WTC11 (cell line): ENCODE measurements around the gene OR52E5. TPM values are rescaled to one million over a fixed set of nuclear protein-coding genes. Genes with fewer than 3 reads are reported as not detected.

Source experiments
- ATAC-seq: fragments of 200-7000 bp; cut with Tn5 transposase; 2 replicates; pipeline ENCODE4 v1.10.0; 2021; ENCODE audit warnings: mild to moderate bottlenecking, moderate library complexity
- CTCF ChIA-PET: fragments of 300-600 bp; sonication (Branson Sonifier 250); formaldehyde crosslinking; loops from one replicate; lab custom pipeline; 2021; ENCODE audit warnings: antibody characterized with exemption; lab: Charles Lee
- POLR2A ChIA-PET: fragments of 350-600 bp; sonication (Branson Sonifier 250); formaldehyde crosslinking; loops from one replicate; lab custom pipeline; 2021; ENCODE audit warnings: antibody characterized with exemption; lab: Charles Lee
- DNase-seq: peaks from one replicate; pipeline ENCODE4 v3.0.0; 2021; ENCODE audit warnings: low spot score
- H3K27ac Mint-ChIP-seq: 2 replicates; pipeline ENCODE4 v1.8.0; 2021; ENCODE audit warnings: mixed read lengths
- H3K27me3 Mint-ChIP-seq: 2 replicates; pipeline ENCODE4 v1.8.0; 2021; ENCODE audit warnings: low read depth, mild to moderate bottlenecking, moderate library complexity, mixed read lengths
- H3K36me3 Mint-ChIP-seq: 2 replicates; pipeline ENCODE4 v1.8.0; 2021; ENCODE audit warnings: mixed read lengths
- H3K4me1 Mint-ChIP-seq: 2 replicates; pipeline ENCODE4 v1.8.0; 2022; ENCODE audit warnings: mixed read lengths
- H3K4me3 Mint-ChIP-seq: 2 replicates; pipeline ENCODE4 v1.8.0; 2021; ENCODE audit warnings: mild to moderate bottlenecking, moderate library complexity, mixed read lengths
- H3K9me3 Mint-ChIP-seq: 2 replicates; pipeline ENCODE4 v1.8.0; 2021; ENCODE audit warnings: mixed read lengths
- ATF1 ChIP-seq: sonication (generic); formaldehyde crosslinking; IDR thresholded peaks from 2 replicates; pipeline ENCODE4 v1.8.1; 2023; ENCODE audit warnings: mild to moderate bottlenecking, moderate library complexity, missing genetic modification reagents
- ATF2 ChIP-seq: sonication (generic); formaldehyde crosslinking; IDR thresholded peaks from 2 replicates; pipeline ENCODE4 v1.8.1; 2022; ENCODE audit warnings: low read depth, missing genetic modification reagents, borderline replicate concordance
- CDX4 ChIP-seq: fragments of 250-450 bp; sonication (Bioruptor Pico); IDR thresholded peaks from 2 replicates; pipeline ENCODE4 v1.9.0; 2021; ENCODE audit warnings: moderate library complexity, mild to moderate bottlenecking, inconsistent platforms, borderline replicate concordance
- ESRRA ChIP-seq: sonication (generic); formaldehyde crosslinking; IDR thresholded peaks from 2 replicates; pipeline ENCODE4 v1.8.1; 2022; ENCODE audit warnings: mild to moderate bottlenecking, missing genetic modification reagents, borderline replicate concordance
- FOXK1 ChIP-seq: sonication (generic); formaldehyde crosslinking; IDR thresholded peaks from 2 replicates; pipeline ENCODE4 v1.8.0; 2022; ENCODE audit warnings: mild to moderate bottlenecking, moderate library complexity, missing genetic modification reagents
- GABPB1 ChIP-seq: sonication (generic); formaldehyde crosslinking; IDR thresholded peaks from 2 replicates; pipeline ENCODE4 v1.8.1; 2023; ENCODE audit warnings: mild to moderate bottlenecking, missing genetic modification reagents
- JAZF1 ChIP-seq: fragments of 250-450 bp; sonication (Bioruptor Pico); IDR thresholded peaks from 2 replicates; pipeline ENCODE4 v1.9.0; 2021; ENCODE audit warnings: moderate library complexity, mild to moderate bottlenecking, inconsistent platforms
- JUN ChIP-seq: sonication (generic); formaldehyde crosslinking; IDR thresholded peaks from 2 replicates; pipeline ENCODE4 v1.8.0; 2023; ENCODE audit warnings: mild to moderate bottlenecking, missing genetic modification reagents
- KAT7 ChIP-seq: sonication (generic); formaldehyde crosslinking; IDR thresholded peaks from 2 replicates; pipeline ENCODE4 v1.8.1; 2023; ENCODE audit warnings: missing genetic modification reagents, mild to moderate bottlenecking, borderline replicate concordance
- MXD4 ChIP-seq: fragments of 250-450 bp; sonication (Bioruptor Pico); IDR thresholded peaks from 2 replicates; pipeline ENCODE4 v1.8.0; 2021; ENCODE audit warnings: mild to moderate bottlenecking, moderate library complexity, borderline replicate concordance
- NFE2L1 ChIP-seq: sonication (generic); formaldehyde crosslinking; IDR thresholded peaks from 2 replicates; pipeline ENCODE4 v1.8.1; 2023; ENCODE audit warnings: missing genetic modification reagents
- NR1H2 ChIP-seq: sonication (generic); formaldehyde crosslinking; IDR thresholded peaks from 2 replicates; pipeline ENCODE4 v1.9.0; 2021; ENCODE audit warnings: mild to moderate bottlenecking, moderate library complexity, missing genetic modification reagents
- PRRX2 ChIP-seq: fragments of 250-450 bp; sonication (Bioruptor Pico); IDR thresholded peaks from 2 replicates; pipeline ENCODE4 v1.8.0; 2021; ENCODE audit warnings: mild to moderate bottlenecking
- TEAD1 ChIP-seq: sonication (generic); formaldehyde crosslinking; IDR thresholded peaks from 2 replicates; pipeline ENCODE4 v1.8.0; 2022; ENCODE audit warnings: mild to moderate bottlenecking, missing genetic modification reagents
- TP53 ChIP-seq: sonication (generic); formaldehyde crosslinking; IDR thresholded peaks from 2 replicates; pipeline ENCODE4 v1.8.1; 2023; ENCODE audit warnings: mild to moderate bottlenecking, missing genetic modification reagents
- ZNF121 ChIP-seq: sonication (generic); formaldehyde crosslinking; IDR thresholded peaks from 2 replicates; pipeline ENCODE4 v1.8.0; 2023; ENCODE audit warnings: missing genetic modification reagents
- ZNF219 ChIP-seq: sonication (generic); formaldehyde crosslinking; IDR thresholded peaks from 2 replicates; pipeline ENCODE4 v1.8.0; 2023; ENCODE audit warnings: missing genetic modification reagents, mild to moderate bottlenecking, borderline replicate concordance
- ZNF263 ChIP-seq: sonication (generic); formaldehyde crosslinking; IDR thresholded peaks from 2 replicates; pipeline ENCODE4 v1.8.1; 2022; ENCODE audit warnings: low read depth, mild to moderate bottlenecking, moderate library complexity, missing genetic modification reagents
- ZNF416 ChIP-seq: fragments of 250-450 bp; sonication (Bioruptor Pico); IDR thresholded peaks from 2 replicates; pipeline ENCODE4 v1.9.0; 2021; ENCODE audit warnings: mild to moderate bottlenecking, inconsistent platforms
- ZNF425 ChIP-seq: fragments of 250-450 bp; sonication (Bioruptor Pico); conservative IDR thresholded peaks from 2 replicates; pipeline ENCODE4 v1.9.0; 2021; ENCODE audit warnings: mild to moderate bottlenecking
- ZNF512 ChIP-seq: sonication (generic); formaldehyde crosslinking; IDR thresholded peaks from 2 replicates; pipeline ENCODE4 v1.8.1; 2022; ENCODE audit warnings: missing genetic modification reagents, borderline replicate concordance
- ZSCAN18 ChIP-seq: fragments of 250-450 bp; sonication (Bioruptor Pico); IDR thresholded peaks from 2 replicates; pipeline ENCODE4 v2.1.2; 2022; ENCODE audit warnings: mild to moderate bottlenecking, moderate library complexity
- total RNA-seq: library from RNA; stranded (reverse); gene quantifications from 3 replicates; pipeline ENCODE4 v1.2.3, GENCODE V29; 2021
- TF ChIP-seq, protein P1 (sequence below): sonication (generic); formaldehyde crosslinking; IDR thresholded peaks from 2 replicates; pipeline ENCODE4 v1.8.0; 2023; ENCODE audit warnings: mild to moderate bottlenecking, missing genetic modification reagents
- TF ChIP-seq, protein P2 (sequence below): sonication (generic); formaldehyde crosslinking; IDR thresholded peaks from 2 replicates; pipeline ENCODE4 v1.8.1; 2023; ENCODE audit warnings: mild to moderate bottlenecking, missing genetic modification reagents

OR52E5 gene
- total RNA-seq, 1 experiment from 2014 or later: not detected

DNA sequence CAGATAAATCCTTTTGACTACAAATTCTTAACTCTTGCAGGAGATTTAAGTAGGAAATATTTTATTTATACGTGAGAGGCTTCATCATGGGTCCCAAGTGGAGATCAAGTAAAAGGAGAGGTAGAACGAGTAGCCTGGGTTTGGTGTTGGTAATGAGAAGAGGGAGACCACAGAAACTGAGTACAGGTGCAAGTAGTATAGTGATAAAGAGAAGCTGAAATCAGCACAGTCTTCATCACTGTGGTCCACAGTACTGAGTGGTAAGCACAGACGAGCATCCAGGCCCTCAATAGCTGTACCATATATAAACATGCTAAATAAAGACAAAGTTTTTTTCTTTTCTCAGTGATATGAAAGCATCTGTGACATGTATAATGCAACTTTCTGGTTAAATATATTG is 5.8 kb upstream of the OR52E5 start:
- Mint-ChIP-seq H3K27ac (no peak overlapping the region), H3K27me3 (no peaks in the 10 kb centered on the region; the same call in 1 of the 2 replicates), H3K9me3 (peaks cover 6% of the 10 kb centered on the region; the same call in 1 of the 2 replicates), H3K36me3 (no peaks in the 10 kb centered on the region), H3K4me1 (peaks cover 12% of the 10 kb centered on the region)
- DNase-seq (no peak), ATAC-seq (no peak)
- ChIA-PET POLR2A (no interaction called here), CTCF (interaction anchor here (1.1 kb wide), 1 partner anchor 476 kb away, joined by 3 read pairs; no protein-coding TSS in a partner anchor)
- TF ChIP-seq ZNF263 (CRISPR knock-in tag): no peak
- TF ChIP-seq ZSCAN18: no peak
- TF ChIP-seq ATF2 (CRISPR knock-in tag): no peak
- TF ChIP-seq, protein P1, sequence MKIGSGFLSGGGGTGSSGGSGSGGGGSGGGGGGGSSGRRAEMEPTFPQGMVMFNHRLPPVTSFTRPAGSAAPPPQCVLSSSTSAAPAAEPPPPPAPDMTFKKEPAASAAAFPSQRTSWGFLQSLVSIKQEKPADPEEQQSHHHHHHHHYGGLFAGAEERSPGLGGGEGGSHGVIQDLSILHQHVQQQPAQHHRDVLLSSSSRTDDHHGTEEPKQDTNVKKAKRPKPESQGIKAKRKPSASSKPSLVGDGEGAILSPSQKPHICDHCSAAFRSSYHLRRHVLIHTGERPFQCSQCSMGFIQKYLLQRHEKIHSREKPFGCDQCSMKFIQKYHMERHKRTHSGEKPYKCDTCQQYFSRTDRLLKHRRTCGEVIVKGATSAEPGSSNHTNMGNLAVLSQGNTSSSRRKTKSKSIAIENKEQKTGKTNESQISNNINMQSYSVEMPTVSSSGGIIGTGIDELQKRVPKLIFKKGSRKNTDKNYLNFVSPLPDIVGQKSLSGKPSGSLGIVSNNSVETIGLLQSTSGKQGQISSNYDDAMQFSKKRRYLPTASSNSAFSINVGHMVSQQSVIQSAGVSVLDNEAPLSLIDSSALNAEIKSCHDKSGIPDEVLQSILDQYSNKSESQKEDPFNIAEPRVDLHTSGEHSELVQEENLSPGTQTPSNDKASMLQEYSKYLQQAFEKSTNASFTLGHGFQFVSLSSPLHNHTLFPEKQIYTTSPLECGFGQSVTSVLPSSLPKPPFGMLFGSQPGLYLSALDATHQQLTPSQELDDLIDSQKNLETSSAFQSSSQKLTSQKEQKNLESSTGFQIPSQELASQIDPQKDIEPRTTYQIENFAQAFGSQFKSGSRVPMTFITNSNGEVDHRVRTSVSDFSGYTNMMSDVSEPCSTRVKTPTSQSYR (CRISPR knock-in tag): no peak
- TF ChIP-seq KAT7 (CRISPR knock-in tag): no peak
- TF ChIP-seq TP53 (CRISPR knock-in tag): no peak
- TF ChIP-seq ZNF219: no peak
- TF ChIP-seq JUN (CRISPR knock-in tag): no peak
- no peak for TF ChIP-seq MXD4 (CRISPR knock-in tag)
- no peak for TF ChIP-seq GABPB1
- TF ChIP-seq CDX4: no peak
- no peak for TF ChIP-seq ATF1 (CRISPR knock-in tag)
- TF ChIP-seq PRRX2 (CRISPR knock-in tag): no peak
- TF ChIP-seq, protein P2, sequence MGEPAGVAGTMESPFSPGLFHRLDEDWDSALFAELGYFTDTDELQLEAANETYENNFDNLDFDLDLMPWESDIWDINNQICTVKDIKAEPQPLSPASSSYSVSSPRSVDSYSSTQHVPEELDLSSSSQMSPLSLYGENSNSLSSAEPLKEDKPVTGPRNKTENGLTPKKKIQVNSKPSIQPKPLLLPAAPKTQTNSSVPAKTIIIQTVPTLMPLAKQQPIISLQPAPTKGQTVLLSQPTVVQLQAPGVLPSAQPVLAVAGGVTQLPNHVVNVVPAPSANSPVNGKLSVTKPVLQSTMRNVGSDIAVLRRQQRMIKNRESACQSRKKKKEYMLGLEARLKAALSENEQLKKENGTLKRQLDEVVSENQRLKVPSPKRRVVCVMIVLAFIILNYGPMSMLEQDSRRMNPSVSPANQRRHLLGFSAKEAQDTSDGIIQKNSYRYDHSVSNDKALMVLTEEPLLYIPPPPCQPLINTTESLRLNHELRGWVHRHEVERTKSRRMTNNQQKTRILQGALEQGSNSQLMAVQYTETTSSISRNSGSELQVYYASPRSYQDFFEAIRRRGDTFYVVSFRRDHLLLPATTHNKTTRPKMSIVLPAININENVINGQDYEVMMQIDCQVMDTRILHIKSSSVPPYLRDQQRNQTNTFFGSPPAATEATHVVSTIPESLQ (CRISPR knock-in tag): no peak
- no peak for TF ChIP-seq ZNF121 (CRISPR knock-in tag)
- TF ChIP-seq FOXK1 (CRISPR knock-in tag): no peak
- TF ChIP-seq ZNF416 (CRISPR knock-in tag): no peak
- TF ChIP-seq, all 79 proteins: peak for 0
- H3K4me3 Mint-ChIP-seq: no peak overlapping the region

DNA sequence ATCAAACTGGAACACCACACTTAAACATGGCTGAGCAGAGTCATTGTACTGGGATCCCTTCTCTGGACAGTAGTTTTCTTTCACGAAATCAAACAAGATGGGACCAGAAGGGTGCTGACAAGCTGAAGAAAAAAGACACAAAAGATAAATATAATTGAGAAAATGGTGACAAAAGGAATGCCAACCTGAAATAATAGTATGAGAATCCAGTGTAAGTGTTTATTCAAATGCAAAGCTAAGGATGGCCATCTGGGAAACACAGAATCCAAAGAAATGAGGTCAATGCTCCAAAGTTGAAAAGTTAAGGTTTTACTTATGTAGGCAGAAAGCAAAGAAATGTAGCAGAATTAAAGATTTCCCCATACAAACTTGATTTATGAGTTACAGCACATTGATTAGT is 5.3 kb upstream of the OR52E5 start:
- Mint-ChIP-seq H3K4me3 (no peak overlapping the region), H3K9me3 (peaks cover 6% of the 10 kb centered on the region; the same call in 1 of the 2 replicates)
- CTCF ChIA-PET: interaction anchor here (1.1 kb wide), 1 partner anchor 475 kb away, joined by 3 read pairs; no protein-coding TSS in a partner anchor
- TF ChIP-seq NR1H2 (CRISPR knock-in tag) (no peak), ZNF425 (CRISPR knock-in tag) (no peak), NFE2L1 (CRISPR knock-in tag) (no peak), JAZF1 (CRISPR knock-in tag) (no peak), ESRRA (CRISPR knock-in tag) (no peak), TEAD1 (CRISPR knock-in tag) (no peak), ZNF512 (CRISPR knock-in tag) (no peak), JUN (CRISPR knock-in tag) (no peak), ATF1 (CRISPR knock-in tag) (no peak)

More for the DNA sequence above, 5.3 kb upstream of the OR52E5 start:
- no peaks in the 10 kb centered on the region for H3K36me3 Mint-ChIP-seq
- H3K27ac Mint-ChIP-seq: no peak overlapping the region
- ATAC-seq (no peak), DNase-seq (no peak)
- H3K27me3 Mint-ChIP-seq: no peaks in the 10 kb centered on the region; the same call in 1 of the 2 replicates
- POLR2A ChIA-PET: interaction anchor here (0.8 kb wide), 1 partner anchor 29 kb away, joined by 3 read pairs; no protein-coding TSS in a partner anchor
- peaks cover 12% of the 10 kb centered on the region for H3K4me1 Mint-ChIP-seq
